ENCODE measurements around the gene STK32B.

- TF ChIP-seq FOXM1 (IDR thresholded peaks at IDR 0.05; ENCODE audit: borderline replicate concordance) (no peak), NFRKB (IDR thresholded peaks at IDR 0.05) (no peak), L3MBTL2 (conservative IDR thresholded peaks at IDR 0.05) (no peak), FOXK2 (IDR thresholded peaks at IDR 0.05) (no peak), CTBP1 (IDR thresholded peaks at IDR 0.05; ENCODE audit: borderline replicate concordance) (no peak), SP1 (IDR thresholded peaks at IDR 0.05) (no peak), TARDBP (IDR thresholded peaks at IDR 0.05) (no peak), BHLHE40 (IDR thresholded peaks at IDR 0.05; ENCODE audit: borderline replicate concordance) (no peak), SUZ12 (IDR thresholded peaks at IDR 0.05) (no peak), FOXA1 (IDR thresholded peaks at IDR 0.05) (no peak), ELF4 (IDR thresholded peaks at IDR 0.05) (no peak), LEF1 (IDR thresholded peaks at IDR 0.05; ENCODE audit: borderline replicate concordance) (no peak)
- TF ChIP-seq, protein P1, sequence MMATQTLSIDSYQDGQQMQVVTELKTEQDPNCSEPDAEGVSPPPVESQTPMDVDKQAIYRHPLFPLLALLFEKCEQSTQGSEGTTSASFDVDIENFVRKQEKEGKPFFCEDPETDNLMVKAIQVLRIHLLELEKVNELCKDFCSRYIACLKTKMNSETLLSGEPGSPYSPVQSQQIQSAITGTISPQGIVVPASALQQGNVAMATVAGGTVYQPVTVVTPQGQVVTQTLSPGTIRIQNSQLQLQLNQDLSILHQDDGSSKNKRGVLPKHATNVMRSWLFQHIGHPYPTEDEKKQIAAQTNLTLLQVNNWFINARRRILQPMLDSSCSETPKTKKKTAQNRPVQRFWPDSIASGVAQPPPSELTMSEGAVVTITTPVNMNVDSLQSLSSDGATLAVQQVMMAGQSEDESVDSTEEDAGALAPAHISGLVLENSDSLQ (IDR thresholded peaks at IDR 0.05), result no peak
Observed at GRCh38 chr4:5544762-5545161, 493.5 kb downstream of the STK32B start.
